Fibroblast of lung (primary cell): ENCODE measurements around the gene PITX2. TPM values are rescaled to one million over a fixed set of nuclear protein-coding genes. Genes with fewer than 3 reads are reported as not detected.

Experiments used
- DNase-seq, 2 donors: peaks; one replicate each; pipeline versions ENCODE4 v3.0.0 to v3.0.0-alpha.2; 2010; ENCODE audit warnings: low read depth in 2 of 2
- H2AFZ ChIP-seq: 2 replicates; pipeline ENCODE4 v1.5.1; 2012; ENCODE audit warnings: low read length, control low read depth, inconsistent platforms
- H3K27ac ChIP-seq: 2 replicates; pipeline ENCODE4 v1.5.1; 2011; ENCODE audit warnings: low read length, control low read depth; ENCODE audit not compliant: insufficient read depth
- H3K27me3 ChIP-seq: 2 replicates; pipeline ENCODE4 v1.5.1; 2011; ENCODE audit warnings: mild to moderate bottlenecking, low read length; ENCODE audit not compliant: control insufficient read depth, insufficient read depth
- H3K36me3 ChIP-seq: 2 replicates; pipeline ENCODE4 v1.5.1; 2011; ENCODE audit warnings: low read length; ENCODE audit not compliant: control insufficient read depth, insufficient read depth
- H3K4me1 ChIP-seq: 2 replicates; pipeline ENCODE4 v1.5.1; 2011; ENCODE audit warnings: low read length; ENCODE audit not compliant: control insufficient read depth, insufficient read depth; ENCODE audit errors: extremely low read depth
- H3K4me2 ChIP-seq: 2 replicates; pipeline ENCODE4 v1.5.1; 2011; ENCODE audit warnings: low read length, control low read depth; ENCODE audit not compliant: insufficient read depth; ENCODE audit errors: extremely low read depth
- H3K4me3 ChIP-seq, 4 experiments: fragments of 200-600 bp in 1 of 4; sonication (generic) in 1 of 4; replicated peaks in 1 of 4; 2 replicates each; pipeline ENCODE4 v1.5.1; 2011 to 2016; ENCODE audit warnings: low read length in 4 of 4, low read depth in 3 of 4, mild to moderate bottlenecking in 3 of 4, control low read depth in 2 of 4, inconsistent platforms in 1 of 4, mixed read lengths in 1 of 4; ENCODE audit not compliant: insufficient read depth in 1 of 4; ENCODE audit errors: control extremely low read depth in 1 of 4
- H3K79me2 ChIP-seq: 2 replicates; pipeline ENCODE4 v1.5.1; 2012; ENCODE audit warnings: mild to moderate bottlenecking, low read length, inconsistent platforms; ENCODE audit not compliant: control insufficient read depth, insufficient read depth
- H3K9ac ChIP-seq: 2 replicates; pipeline ENCODE4 v1.5.1; 2011; ENCODE audit warnings: mild to moderate bottlenecking, low read length, control low read depth; ENCODE audit not compliant: insufficient read depth
- H3K9me3 ChIP-seq: 2 replicates; pipeline ENCODE4 v1.5.1; 2012; ENCODE audit warnings: low read depth, low read length; ENCODE audit not compliant: control insufficient read depth, insufficient read depth
- H4K20me1 ChIP-seq: 2 replicates; pipeline ENCODE4 v1.5.1; 2011; ENCODE audit warnings: low read length; ENCODE audit not compliant: control insufficient read depth, insufficient read depth; ENCODE audit errors: extremely low read depth
- EZH2 ChIP-seq: IDR thresholded peaks from 2 replicates; pipeline ENCODE4 v1.5.1; 2012; ENCODE audit warnings: low read length, control low read depth, mild to moderate bottlenecking; ENCODE audit errors: missing control alignments
- polyA plus RNA-seq, 2 donors: library from polyadenylated mRNA; depleted of rRNA in 1 of 2; stranded (reverse) in 1 of 2; unstranded in 1 of 2; fragments of >200 nt; gene quantifications; 2 replicates each; pipeline ENCODE4 v1.2.1, GENCODE V29; 2011 to 2012; ENCODE audit warnings: missing spikeins in 1 of 2
- total RNA-seq: library from RNA; depleted of rRNA; stranded (reverse); fragments of >200 nt; gene quantifications from 2 replicates; pipeline ENCODE4 v1.2.1, GENCODE V29; 2014
- TF ChIP-seq, protein P1 (sequence below), 2 donors: IDR thresholded peaks in 1 of 2; conservative IDR thresholded peaks in 1 of 2; 1 replicate in 1 of 2; 2 replicates in 1 of 2; pipeline ENCODE4 v1.5.1; 2011 to 2012; ENCODE audit warnings: low read length in 2 of 2, control low read depth in 1 of 2, inconsistent platforms in 1 of 2, low read depth in 1 of 2, mild to moderate bottlenecking in 1 of 2

The PITX2 gene
- total and polyA plus RNA-seq, 2 donors (not counting 1 experiment from before 2014, with no cell fraction given) = 0.33 to 0.40 TPM

GRCh38 chr4:110597582-110597981, 25.3 kb downstream of the PITX2 start:
- Histone ChIP-seq H3K4me3 (no peak overlapping the region), H3K79me2 (no peaks in the 10 kb centered on the region), H3K9me3 (no peaks in the 10 kb centered on the region), H3K27ac (no peak overlapping the region), H3K36me3 (no peaks in the 10 kb centered on the region), H3K9ac (no peak overlapping the region), H3K27me3 (no peaks in the 10 kb centered on the region), H3K4me2 (no peak overlapping the region), H4K20me1 (no peaks in the 10 kb centered on the region), H3K4me1 (no peaks in the 10 kb centered on the region), H2AFZ (no peak overlapping the region)
- no peak for DNase-seq
- TF ChIP-seq, protein P1, sequence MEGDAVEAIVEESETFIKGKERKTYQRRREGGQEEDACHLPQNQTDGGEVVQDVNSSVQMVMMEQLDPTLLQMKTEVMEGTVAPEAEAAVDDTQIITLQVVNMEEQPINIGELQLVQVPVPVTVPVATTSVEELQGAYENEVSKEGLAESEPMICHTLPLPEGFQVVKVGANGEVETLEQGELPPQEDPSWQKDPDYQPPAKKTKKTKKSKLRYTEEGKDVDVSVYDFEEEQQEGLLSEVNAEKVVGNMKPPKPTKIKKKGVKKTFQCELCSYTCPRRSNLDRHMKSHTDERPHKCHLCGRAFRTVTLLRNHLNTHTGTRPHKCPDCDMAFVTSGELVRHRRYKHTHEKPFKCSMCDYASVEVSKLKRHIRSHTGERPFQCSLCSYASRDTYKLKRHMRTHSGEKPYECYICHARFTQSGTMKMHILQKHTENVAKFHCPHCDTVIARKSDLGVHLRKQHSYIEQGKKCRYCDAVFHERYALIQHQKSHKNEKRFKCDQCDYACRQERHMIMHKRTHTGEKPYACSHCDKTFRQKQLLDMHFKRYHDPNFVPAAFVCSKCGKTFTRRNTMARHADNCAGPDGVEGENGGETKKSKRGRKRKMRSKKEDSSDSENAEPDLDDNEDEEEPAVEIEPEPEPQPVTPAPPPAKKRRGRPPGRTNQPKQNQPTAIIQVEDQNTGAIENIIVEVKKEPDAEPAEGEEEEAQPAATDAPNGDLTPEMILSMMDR (conservative IDR thresholded peaks at IDR 0.05 in 1 of 2, IDR thresholded peaks at IDR 0.05 in 1 of 2; ENCODE audit: low read depth in 1 of 2, low read length in 2 of 2) = no peak
- no peak for TF ChIP-seq EZH2

DNA sequence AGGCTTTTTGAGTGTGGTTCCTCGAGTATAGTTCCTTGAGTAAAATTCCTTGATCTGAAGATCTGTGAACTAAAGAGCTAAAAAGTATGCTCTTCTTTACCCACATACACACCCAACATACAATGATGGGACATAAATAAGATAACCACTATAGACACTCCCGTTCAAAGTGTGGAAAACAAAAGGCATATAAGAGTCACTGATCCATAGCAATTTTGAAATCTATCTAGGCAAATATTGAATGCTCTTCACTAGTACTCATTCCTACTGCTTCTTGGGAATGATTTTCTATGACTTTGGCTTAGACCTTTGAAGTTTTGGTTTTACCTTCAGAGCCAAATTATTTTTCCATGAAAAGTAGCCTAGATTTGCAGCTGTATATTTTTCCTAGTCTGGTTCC, 26.4 kb downstream of the PITX2 start:
- Histone ChIP-seq H3K79me2 (no peaks in the 10 kb centered on the region), H3K27me3 (no peaks in the 10 kb centered on the region), H3K4me3 (no peak overlapping the region), H3K27ac (no peak overlapping the region), H4K20me1 (no peaks in the 10 kb centered on the region), H3K9me3 (no peaks in the 10 kb centered on the region), H2AFZ (no peak overlapping the region), H3K4me1 (no peaks in the 10 kb centered on the region), H3K4me2 (no peak overlapping the region), H3K36me3 (no peaks in the 10 kb centered on the region), H3K9ac (no peak overlapping the region)
- TF ChIP-seq EZH2 = no peak
- TF ChIP-seq, protein P1 (conservative IDR thresholded peaks at IDR 0.05 in 1 of 2, IDR thresholded peaks at IDR 0.05 in 1 of 2; ENCODE audit: low read depth in 1 of 2, low read length in 2 of 2) = no peak
- DNase-seq = no peak

GRCh38 chr4:110595583-110595982, 27.3 kb downstream of the PITX2 start:
- H3K9ac ChIP-seq = no peak overlapping the region
- H3K79me2 ChIP-seq = no peaks in the 10 kb centered on the region
- H3K27me3 ChIP-seq = no peaks in the 10 kb centered on the region
- TF ChIP-seq, protein P1 (conservative IDR thresholded peaks at IDR 0.05 in 1 of 2, IDR thresholded peaks at IDR 0.05 in 1 of 2; ENCODE audit: low read depth in 1 of 2, low read length in 2 of 2) = no peak
- no peak for TF ChIP-seq EZH2
- H3K9me3 ChIP-seq = no peaks in the 10 kb centered on the region
- H4K20me1 ChIP-seq = no peaks in the 10 kb centered on the region
- H2AFZ ChIP-seq = no peak overlapping the region
- DNase-seq = no peak
- no peaks in the 10 kb centered on the region for H3K4me1 ChIP-seq
- no peak overlapping the region for H3K4me3 ChIP-seq
- no peaks in the 10 kb centered on the region for H3K36me3 ChIP-seq
- H3K4me2 ChIP-seq = no peak overlapping the region
- no peak overlapping the region for H3K27ac ChIP-seq
